Caco-2 (cell line): ENCODE results near the gene KRTAP10-6. TPM values are rescaled to one million over a fixed set of nuclear protein-coding genes. Genes with fewer than 3 reads are reported as not detected.

Experiments used
- BruUV-seq: library from RNA; stranded (reverse); fragments of 400-500 nt; replicated peaks from 2 replicates; lab custom pipeline; 2021; lab: Mats Ljungman, UMichigan
- CTCF ChIA-PET: fragments of 300-600 bp; sonication (Branson Sonifier 250); formaldehyde crosslinking; loops from one replicate; lab custom pipeline; 2022; ENCODE audit warnings: antibody characterized with exemption; lab: Charles Lee
- POLR2A ChIA-PET: fragments of 300-600 bp; sonication (Branson Sonifier 250); formaldehyde crosslinking; loops from one replicate; lab custom pipeline; 2022; ENCODE audit warnings: antibody characterized with exemption; lab: Charles Lee
- DNase-seq, 2 experiments: peaks; one replicate each; pipeline versions ENCODE4 v3.0.0 to v3.0.0-alpha.2; 2020 to 2022
- H3K27me3 ChIP-seq: replicated peaks from 2 replicates; pipeline ENCODE4 v1.6.0; 2011; ENCODE audit warnings: low read length; ENCODE audit not compliant: control insufficient read depth, insufficient read depth
- H3K36me3 ChIP-seq: 2 replicates; pipeline ENCODE4 v1.5.1; 2011; ENCODE audit warnings: low read length; ENCODE audit not compliant: control insufficient read depth, insufficient read depth
- H3K4me1 ChIP-seq: fragments of 250-450 bp; sonication (Bioruptor Pico); 2 replicates; pipeline ENCODE4 v1.5.1; 2020; ENCODE audit warnings: mild to moderate bottlenecking
- H3K4me3 ChIP-seq: 2 replicates; pipeline ENCODE4 v1.5.1; 2011; ENCODE audit warnings: low read depth, mild to moderate bottlenecking, control low read depth, low read length
- H3K9me3 ChIP-seq: fragments of 250-450 bp; sonication (Bioruptor Pico); 2 replicates; pipeline ENCODE4 v1.5.1; 2020; ENCODE audit warnings: mild to moderate bottlenecking, moderate library complexity
- H3K27ac Mint-ChIP-seq: one replicate; pipeline ENCODE4 v1.8.0; 2022; ENCODE audit warnings: mixed read lengths; ENCODE audit not compliant: unreplicated experiment
- H3K27me3 Mint-ChIP-seq: one replicate; pipeline ENCODE4 v1.8.0; 2022; ENCODE audit warnings: mixed read lengths; ENCODE audit not compliant: insufficient read depth, unreplicated experiment
- H3K36me3 Mint-ChIP-seq: one replicate; pipeline ENCODE4 v1.8.0; 2022; ENCODE audit warnings: mild to moderate bottlenecking, mixed read lengths; ENCODE audit not compliant: insufficient read depth, unreplicated experiment
- H3K4me1 Mint-ChIP-seq: one replicate; pipeline ENCODE4 v1.8.0; 2022; ENCODE audit warnings: low read depth, mixed read lengths; ENCODE audit not compliant: unreplicated experiment
- H3K4me3 Mint-ChIP-seq: one replicate; pipeline ENCODE4 v1.8.0; 2022; ENCODE audit warnings: mild to moderate bottlenecking, moderate library complexity, mixed read lengths; ENCODE audit not compliant: unreplicated experiment
- H3K9me3 Mint-ChIP-seq: one replicate; pipeline ENCODE4 v1.8.0; 2022; ENCODE audit warnings: mixed read lengths; ENCODE audit not compliant: unreplicated experiment
- intact Hi-C: fragments of 100-400 bp; cut with micrococcal nuclease; formaldehyde crosslinking; loops from one replicate; pipeline ENCODE4 v1.10.0; 2022; ENCODE audit not compliant: unreplicated experiment
- total RNA-seq: library from RNA; stranded (reverse); gene quantifications from 2 replicates; pipeline ENCODE4 v1.2.3, GENCODE V29; 2022
- TF ChIP-seq, protein P1 (sequence below), 2 experiments: fragments of 200-600 bp in 1 of 2; IDR thresholded peaks; 1 replicate in 1 of 2; 2 replicates in 1 of 2; pipeline versions ENCODE4 v1.5.1 to v1.8.0; 2011 to 2022; ENCODE audit warnings: antibody characterized with exemption in 1 of 2, control low read depth in 1 of 2, inconsistent platforms in 1 of 2, low read depth in 1 of 2, low read length in 1 of 2, mild to moderate bottlenecking in 1 of 2, moderate library complexity in 1 of 2; ENCODE audit not compliant: insufficient read depth in 1 of 2, severe bottlenecking in 1 of 2, unreplicated experiment in 1 of 2

KRTAP10-6 gene
- total RNA-seq, 1 experiment from 2014 or later: not detected

DNA sequence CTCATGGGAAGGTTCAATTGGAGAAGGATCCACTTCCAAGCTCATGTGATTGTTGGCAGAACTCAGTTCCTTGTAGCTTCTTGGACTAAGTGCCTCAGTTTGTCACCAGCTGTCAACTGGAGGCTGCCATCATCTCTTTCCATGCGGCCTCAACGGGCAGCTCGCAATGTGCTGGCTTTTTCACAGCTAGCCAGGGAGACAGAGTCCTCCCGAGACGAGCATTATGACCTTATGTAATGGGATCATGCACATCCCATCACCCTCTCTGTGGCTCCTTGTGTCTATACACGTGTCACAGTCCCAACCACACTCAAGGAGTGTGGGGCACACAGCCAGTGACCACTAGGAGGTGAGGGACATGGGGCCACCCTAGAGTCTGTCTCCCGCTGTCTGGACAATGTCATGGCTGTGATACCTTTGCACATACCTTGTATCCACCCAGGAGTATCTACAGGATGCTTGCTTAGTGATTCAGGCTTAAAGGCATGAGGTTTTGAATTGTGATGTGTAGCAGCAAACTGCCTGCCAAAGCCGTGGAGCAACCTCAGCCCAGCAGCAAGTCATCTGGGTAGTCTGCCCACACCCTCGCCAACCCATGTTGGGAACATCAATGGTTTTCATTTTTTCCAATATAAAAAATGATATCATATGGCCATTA lies 3.9 kb upstream of the KRTAP10-6 start:
- ChIA-PET CTCF (no interaction called here), POLR2A (no interaction called here)
- Mint-ChIP-seq H3K4me1 (peaks cover 7% of the 10 kb centered on the region), H3K4me3 (no peak overlapping the region), H3K36me3 (no peaks in the 10 kb centered on the region), H3K27ac (no peak overlapping the region), H3K9me3 (peaks cover 18% of the 10 kb centered on the region), H3K27me3 (peaks cover 4% of the 10 kb centered on the region)
- DNase-seq: no peak
- Histone ChIP-seq H3K27me3 (no peaks in the 10 kb centered on the region), H3K4me3 (no peak overlapping the region), H3K4me1 (no peaks in the 10 kb centered on the region), H3K36me3 (no peaks in the 10 kb centered on the region), H3K9me3 (no peaks in the 10 kb centered on the region)
- intact Hi-C loops: no loop called here
- TF ChIP-seq, protein P1, sequence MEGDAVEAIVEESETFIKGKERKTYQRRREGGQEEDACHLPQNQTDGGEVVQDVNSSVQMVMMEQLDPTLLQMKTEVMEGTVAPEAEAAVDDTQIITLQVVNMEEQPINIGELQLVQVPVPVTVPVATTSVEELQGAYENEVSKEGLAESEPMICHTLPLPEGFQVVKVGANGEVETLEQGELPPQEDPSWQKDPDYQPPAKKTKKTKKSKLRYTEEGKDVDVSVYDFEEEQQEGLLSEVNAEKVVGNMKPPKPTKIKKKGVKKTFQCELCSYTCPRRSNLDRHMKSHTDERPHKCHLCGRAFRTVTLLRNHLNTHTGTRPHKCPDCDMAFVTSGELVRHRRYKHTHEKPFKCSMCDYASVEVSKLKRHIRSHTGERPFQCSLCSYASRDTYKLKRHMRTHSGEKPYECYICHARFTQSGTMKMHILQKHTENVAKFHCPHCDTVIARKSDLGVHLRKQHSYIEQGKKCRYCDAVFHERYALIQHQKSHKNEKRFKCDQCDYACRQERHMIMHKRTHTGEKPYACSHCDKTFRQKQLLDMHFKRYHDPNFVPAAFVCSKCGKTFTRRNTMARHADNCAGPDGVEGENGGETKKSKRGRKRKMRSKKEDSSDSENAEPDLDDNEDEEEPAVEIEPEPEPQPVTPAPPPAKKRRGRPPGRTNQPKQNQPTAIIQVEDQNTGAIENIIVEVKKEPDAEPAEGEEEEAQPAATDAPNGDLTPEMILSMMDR (IDR thresholded peaks at IDR 0.05; ENCODE audit: insufficient read depth in 1 of 2, low read depth in 1 of 2, low read length in 1 of 2, severe bottlenecking in 1 of 2, unreplicated experiment in 1 of 2): no peak
- BruUV-seq: no TSS peak

DNA sequence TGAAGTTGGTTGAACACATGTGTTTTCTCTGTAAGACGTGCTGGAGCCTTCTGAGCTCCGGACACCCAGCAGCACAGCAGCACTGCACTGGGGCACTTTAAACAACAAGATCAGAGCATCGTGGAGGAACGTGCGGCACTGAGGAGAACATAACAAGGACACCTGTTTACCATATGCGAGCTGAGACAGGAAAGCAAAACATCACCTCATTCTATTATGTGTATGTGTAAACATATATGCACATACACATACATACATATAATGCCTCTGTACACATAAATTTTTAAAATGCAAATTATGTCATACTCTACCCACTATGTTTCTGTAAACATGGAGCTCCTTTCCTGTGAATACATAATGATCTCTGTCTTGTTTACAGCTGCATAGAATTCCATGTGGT lies 3.2 kb upstream of the KRTAP10-6 start:
- Mint-ChIP-seq H3K36me3 (no peaks in the 10 kb centered on the region), H3K27ac (no peak overlapping the region), H3K9me3 (peaks cover 18% of the 10 kb centered on the region), H3K4me1 (peaks cover 7% of the 10 kb centered on the region), H3K27me3 (peaks cover 4% of the 10 kb centered on the region), H3K4me3 (no peak overlapping the region)
- Histone ChIP-seq H3K36me3 (no peaks in the 10 kb centered on the region), H3K4me1 (no peaks in the 10 kb centered on the region), H3K27me3 (no peaks in the 10 kb centered on the region), H3K4me3 (no peak overlapping the region), H3K9me3 (no peaks in the 10 kb centered on the region)
- intact Hi-C loops: no loop called here
- no peak for DNase-seq
- CTCF ChIA-PET: no interaction called here
- TF ChIP-seq, protein P1 (IDR thresholded peaks at IDR 0.05; ENCODE audit: insufficient read depth in 1 of 2, low read depth in 1 of 2, low read length in 1 of 2, severe bottlenecking in 1 of 2, unreplicated experiment in 1 of 2): no peak
- no TSS peak for BruUV-seq
- POLR2A ChIA-PET: no interaction called here

DNA sequence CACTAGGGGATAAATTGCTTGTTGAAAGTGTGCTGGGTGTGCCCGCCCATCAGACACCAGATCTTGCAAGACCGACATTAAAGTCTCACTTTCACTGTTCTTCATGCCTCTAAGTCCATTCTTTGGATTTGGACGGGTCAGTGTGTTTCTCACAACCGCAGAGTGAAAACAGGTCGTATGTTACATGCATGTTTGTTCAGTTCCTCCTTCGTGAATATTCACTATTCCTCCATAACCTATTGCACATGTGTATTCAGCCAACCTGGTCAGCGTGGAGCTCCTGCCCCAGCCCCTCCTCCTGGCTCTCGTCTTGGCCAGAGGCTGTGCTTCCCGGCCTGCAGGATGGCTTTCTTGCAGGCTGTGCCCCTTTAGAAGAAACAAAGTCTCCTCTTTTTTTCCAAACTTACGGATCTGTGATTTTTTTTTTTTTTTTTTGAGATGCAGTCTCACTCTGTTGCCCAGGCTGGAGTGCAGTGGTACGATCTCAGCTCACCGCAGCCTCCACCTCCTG lies 2.2 kb upstream of the KRTAP10-6 start:
- BruUV-seq: no TSS peak
- CTCF ChIA-PET: no interaction called here
- H3K4me1 ChIP-seq: no peaks in the 10 kb centered on the region
- H3K36me3 ChIP-seq: no peaks in the 10 kb centered on the region
- no peak for DNase-seq
- H3K4me3 ChIP-seq: no peak overlapping the region
- Mint-ChIP-seq H3K4me1 (peaks cover 7% of the 10 kb centered on the region), H3K36me3 (no peaks in the 10 kb centered on the region), H3K27ac (no peak overlapping the region), H3K9me3 (peaks cover 18% of the 10 kb centered on the region), H3K4me3 (no peak overlapping the region), H3K27me3 (peaks cover 4% of the 10 kb centered on the region)
- POLR2A ChIA-PET: no interaction called here
- intact Hi-C loops: no loop called here
- no peaks in the 10 kb centered on the region for H3K9me3 ChIP-seq
- TF ChIP-seq, protein P1 (IDR thresholded peaks at IDR 0.05; ENCODE audit: insufficient read depth in 1 of 2, low read depth in 1 of 2, low read length in 1 of 2, severe bottlenecking in 1 of 2, unreplicated experiment in 1 of 2): no peak
- no peaks in the 10 kb centered on the region for H3K27me3 ChIP-seq
